PC-9 (cell line): Measurements from ENCODE around the gene SLC12A1. TPM values are rescaled to one million over a fixed set of nuclear protein-coding genes. Genes with fewer than 3 reads are reported as not detected.

ENCODE experiments used
- BruUV-seq: library from RNA; stranded (reverse); fragments of 400-500 nt; replicated peaks from 2 replicates; lab custom pipeline; 2021; lab: Mats Ljungman, UMichigan
- CTCF ChIA-PET: fragments of 300-600 bp; sonication (Branson Sonifier 250); formaldehyde crosslinking; loops from one replicate; lab custom pipeline; 2022; ENCODE audit warnings: antibody characterized with exemption; lab: Charles Lee
- POLR2A ChIA-PET: fragments of 300-600 bp; sonication (Branson Sonifier 250); formaldehyde crosslinking; loops from one replicate; lab custom pipeline; 2022; ENCODE audit warnings: antibody characterized with exemption; ENCODE audit not compliant: unreplicated experiment; lab: Charles Lee
- DNase-seq, 2 experiments: peaks; one replicate each; pipeline versions ENCODE4 v3.0.0 to v3.0.0-alpha.2; 2015 to 2022; ENCODE audit warnings: mixed read lengths in 1 of 2
- H2AFZ ChIP-seq: fragments of 200-600 bp; sonication (generic); 2 replicates; pipeline ENCODE4 v1.8.1; 2017; ENCODE audit warnings: antibody characterized with exemption
- H3F3A ChIP-seq: fragments of 200-600 bp; sonication (generic); 2 replicates; pipeline ENCODE4 v1.8.1; 2017; ENCODE audit warnings: antibody characterized with exemption, mild to moderate bottlenecking, low read depth; ENCODE audit not compliant: insufficient read depth
- H3K27ac ChIP-seq: fragments of 200-600 bp; sonication (generic); 2 replicates; pipeline ENCODE4 v1.6.1; 2016; ENCODE audit warnings: mixed run types
- H3K27me3 ChIP-seq: fragments of 200-600 bp; sonication (generic); 2 replicates; pipeline ENCODE4 v1.6.1; 2016; ENCODE audit warnings: low read depth, mixed run types; ENCODE audit not compliant: insufficient read depth
- H3K36me3 ChIP-seq: fragments of 200-600 bp; sonication (generic); 2 replicates; pipeline ENCODE4 v1.6.1; 2016; ENCODE audit warnings: low read depth, mixed run types
- H3K4me1 ChIP-seq: fragments of 200-600 bp; sonication (generic); replicated peaks from 2 replicates; pipeline ENCODE4 v1.6.1; 2016; ENCODE audit warnings: mixed run types; ENCODE audit not compliant: insufficient read depth
- H3K4me2 ChIP-seq: fragments of 200-600 bp; sonication (generic); 2 replicates; pipeline ENCODE4 v1.6.1; 2017; ENCODE audit warnings: mixed run types
- H3K4me3 ChIP-seq: fragments of 200-600 bp; sonication (generic); 2 replicates; pipeline ENCODE4 v1.6.1; 2016; ENCODE audit warnings: mixed run types
- H3K79me2 ChIP-seq: fragments of 200-600 bp; sonication (generic); 2 replicates; pipeline ENCODE4 v1.6.1; 2017; ENCODE audit warnings: low read depth, mixed run types
- H3K9me2 ChIP-seq: fragments of 200-600 bp; sonication (generic); 2 replicates; pipeline ENCODE4 v1.8.1; 2017; ENCODE audit warnings: mild to moderate bottlenecking; ENCODE audit not compliant: insufficient read depth
- H3K9me3 ChIP-seq: fragments of 200-600 bp; sonication (generic); 2 replicates; pipeline ENCODE4 v1.8.1; 2016; ENCODE audit warnings: low read depth; ENCODE audit not compliant: insufficient read depth
- H4K20me1 ChIP-seq: fragments of 200-600 bp; sonication (generic); 2 replicates; pipeline ENCODE4 v1.8.1; 2017; ENCODE audit not compliant: insufficient read depth
- CTCF ChIP-seq: fragments of 200-600 bp; sonication (generic); conservative IDR thresholded peaks from 2 replicates; pipeline ENCODE4 v1.6.1; 2017; ENCODE audit warnings: mixed run types, antibody characterized with exemption, mild to moderate bottlenecking, moderate library complexity
- EZH2 ChIP-seq: fragments of 200-600 bp; sonication (generic); IDR thresholded peaks from 2 replicates; pipeline ENCODE4 v1.8.0; 2017; ENCODE audit warnings: antibody characterized with exemption, low read depth
- intact Hi-C: fragments of 100-400 bp; cut with micrococcal nuclease; formaldehyde crosslinking; loops from one replicate; pipeline ENCODE4 v1.10.0; 2022; ENCODE audit not compliant: unreplicated experiment
- total RNA-seq: library from RNA; stranded (reverse); gene quantifications from 2 replicates; pipeline ENCODE4 v1.2.3, GENCODE V29; 2021

SLC12A1 gene
- total RNA-seq, 1 experiment from 2014 or later, result not detected

- no TSS peak for BruUV-seq
- ChIA-PET CTCF (no interaction called here), POLR2A (no interaction called here)
- no peaks in the 10 kb centered on the region for H3K4me1 ChIP-seq
- no peak within 1 kb of the TSS for H3K4me3 ChIP-seq
- intact Hi-C loops, result no loop called here
- DNase-seq, result no peak
- H3F3A ChIP-seq, result no peaks in the 10 kb centered on the region
- H2AFZ ChIP-seq, result no peak within 1 kb of the TSS
- no peak for TF ChIP-seq EZH2
- no peak for TF ChIP-seq CTCF
- H3K4me2 ChIP-seq, result no peak within 1 kb of the TSS
- H3K79me2 ChIP-seq, result no peaks in the 10 kb centered on the region
- H3K27ac ChIP-seq, result no peak within 1 kb of the TSS
- no peaks in the 10 kb centered on the region for H3K9me3 ChIP-seq
- H3K9me2 ChIP-seq, result no peaks in the 10 kb centered on the region
- no peaks in the 10 kb centered on the region for H3K36me3 ChIP-seq
- no peaks in the 10 kb centered on the region for H4K20me1 ChIP-seq
- H3K27me3 ChIP-seq, result no peaks in the 10 kb centered on the region
Observed at GRCh38 chr15:48191574-48192225, 14.4 kb upstream of the SLC12A1 start, which contains the start of gene CTXN2. Gene CTXN2 (plus strand): TSS chr15:48191665. CDS start chr15:48201301, 9,636 bp downstream.

GRCh38 chr15:48202068-48202467, 4.0 kb upstream of the SLC12A1 start:
- Histone ChIP-seq H3K4me2 (no peak overlapping the region), H3K79me2 (no peaks in the 10 kb centered on the region), H3K9me3 (no peaks in the 10 kb centered on the region), H3K36me3 (no peaks in the 10 kb centered on the region), H3K4me3 (no peak overlapping the region), H3F3A (no peaks in the 10 kb centered on the region), H3K27ac (no peak overlapping the region), H3K4me1 (no peaks in the 10 kb centered on the region), H3K9me2 (no peaks in the 10 kb centered on the region), H4K20me1 (no peaks in the 10 kb centered on the region), H2AFZ (no peak overlapping the region), H3K27me3 (no peaks in the 10 kb centered on the region)
- intact Hi-C loops, result no loop called here
- TF ChIP-seq CTCF (no peak), EZH2 (no peak)
- ChIA-PET POLR2A (no interaction called here), CTCF (no interaction called here)
- no peak for DNase-seq
- no TSS peak for BruUV-seq

- Histone ChIP-seq H2AFZ (no peak overlapping the region), H3K9me3 (no peaks in the 10 kb centered on the region), H3K4me2 (no peak overlapping the region), H3K4me1 (no peaks in the 10 kb centered on the region), H3K27me3 (no peaks in the 10 kb centered on the region; the same call in 1 of the 2 replicates), H3K79me2 (no peaks in the 10 kb centered on the region), H3K27ac (no peak overlapping the region), H3K4me3 (no peak overlapping the region), H3K36me3 (no peaks in the 10 kb centered on the region), H4K20me1 (no peaks in the 10 kb centered on the region), H3K9me2 (no peaks in the 10 kb centered on the region), H3F3A (no peaks in the 10 kb centered on the region)
- DNase-seq, result no peak
- POLR2A ChIA-PET, result no interaction called here
- no peak for TF ChIP-seq EZH2
- TF ChIP-seq CTCF, result no peak
- intact Hi-C loops, result no loop called here
- CTCF ChIA-PET, result no interaction called here
- BruUV-seq, result no TSS peak
Observed at GRCh38 chr15:48221261-48221660, 15.2 kb downstream of the SLC12A1 start.
